ENCODE data around the gene TMEM63A.

GRCh38 chr1:225846331-225847310, 35.6 kb downstream of the TMEM63A start:
- no peak for TF ChIP-seq CTCF (IDR thresholded peaks at IDR 0.05; ENCODE audit: poor library complexity, severe bottlenecking)
- TF ChIP-seq, protein P1, sequence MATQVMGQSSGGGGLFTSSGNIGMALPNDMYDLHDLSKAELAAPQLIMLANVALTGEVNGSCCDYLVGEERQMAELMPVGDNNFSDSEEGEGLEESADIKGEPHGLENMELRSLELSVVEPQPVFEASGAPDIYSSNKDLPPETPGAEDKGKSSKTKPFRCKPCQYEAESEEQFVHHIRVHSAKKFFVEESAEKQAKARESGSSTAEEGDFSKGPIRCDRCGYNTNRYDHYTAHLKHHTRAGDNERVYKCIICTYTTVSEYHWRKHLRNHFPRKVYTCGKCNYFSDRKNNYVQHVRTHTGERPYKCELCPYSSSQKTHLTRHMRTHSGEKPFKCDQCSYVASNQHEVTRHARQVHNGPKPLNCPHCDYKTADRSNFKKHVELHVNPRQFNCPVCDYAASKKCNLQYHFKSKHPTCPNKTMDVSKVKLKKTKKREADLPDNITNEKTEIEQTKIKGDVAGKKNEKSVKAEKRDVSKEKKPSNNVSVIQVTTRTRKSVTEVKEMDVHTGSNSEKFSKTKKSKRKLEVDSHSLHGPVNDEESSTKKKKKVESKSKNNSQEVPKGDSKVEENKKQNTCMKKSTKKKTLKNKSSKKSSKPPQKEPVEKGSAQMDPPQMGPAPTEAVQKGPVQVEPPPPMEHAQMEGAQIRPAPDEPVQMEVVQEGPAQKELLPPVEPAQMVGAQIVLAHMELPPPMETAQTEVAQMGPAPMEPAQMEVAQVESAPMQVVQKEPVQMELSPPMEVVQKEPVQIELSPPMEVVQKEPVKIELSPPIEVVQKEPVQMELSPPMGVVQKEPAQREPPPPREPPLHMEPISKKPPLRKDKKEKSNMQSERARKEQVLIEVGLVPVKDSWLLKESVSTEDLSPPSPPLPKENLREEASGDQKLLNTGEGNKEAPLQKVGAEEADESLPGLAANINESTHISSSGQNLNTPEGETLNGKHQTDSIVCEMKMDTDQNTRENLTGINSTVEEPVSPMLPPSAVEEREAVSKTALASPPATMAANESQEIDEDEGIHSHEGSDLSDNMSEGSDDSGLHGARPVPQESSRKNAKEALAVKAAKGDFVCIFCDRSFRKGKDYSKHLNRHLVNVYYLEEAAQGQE (IDR thresholded peaks at IDR 0.05; ENCODE audit: borderline replicate concordance) = no peak
- TF ChIP-seq EZH2 (IDR thresholded peaks at IDR 0.05; ENCODE audit: borderline replicate concordance, insufficient read depth, low read length, poor library complexity, severe bottlenecking) = no peak
- no peak for TF ChIP-seq TAF1 (IDR thresholded peaks at IDR 0.05; ENCODE audit: low read depth)
